HepG2 (cell line): ENCODE data around the gene SKI. TPM values are rescaled to one million over a fixed set of nuclear protein-coding genes. Genes with fewer than 3 reads are reported as not detected.

Experiments used
- ATRX ChIP-seq: sonication (generic); formaldehyde crosslinking; IDR thresholded peaks from 2 replicates; pipeline ENCODE4 v1.4.0; 2020; ENCODE audit warnings: missing genetic modification reagents, borderline replicate concordance
- ELK4 ChIP-seq: sonication (generic); formaldehyde crosslinking; IDR thresholded peaks from 2 replicates; pipeline ENCODE4 v1.9.0; 2021; ENCODE audit warnings: missing genetic modification reagents, borderline replicate concordance
- FOSL1 ChIP-seq: sonication (generic); formaldehyde crosslinking; IDR thresholded peaks from 2 replicates; pipeline ENCODE4 v1.9.0; 2021; ENCODE audit warnings: missing genetic modification reagents, borderline replicate concordance
- HMGXB4 ChIP-seq, 2 experiments: sonication (generic) in 1 of 2; formaldehyde crosslinking in 1 of 2; IDR thresholded peaks; 2 replicates each; pipeline versions ENCODE4 v1.4.0 to v1.6.1; 2018 to 2020; ENCODE audit warnings: missing genetic modification reagents in 2 of 2, borderline replicate concordance in 1 of 2, low read depth in 1 of 2, mild to moderate bottlenecking in 1 of 2, missing biosample characterization in 1 of 2
- KDM5A ChIP-seq: fragments of 200-600 bp; sonication (generic); IDR thresholded peaks from 2 replicates; pipeline ENCODE4 v1.7.0; 2018; ENCODE audit warnings: antibody characterized with exemption, mild to moderate bottlenecking, low read length, borderline replicate concordance
- SKIL ChIP-seq: sonication (generic); formaldehyde crosslinking; IDR thresholded peaks from 2 replicates; pipeline ENCODE4 v1.8.0; 2022; ENCODE audit warnings: missing genetic modification reagents, mild to moderate bottlenecking, moderate library complexity, borderline replicate concordance
- TEAD2 ChIP-seq: sonication (generic); formaldehyde crosslinking; IDR thresholded peaks from 2 replicates; pipeline ENCODE4 v1.9.0; 2021; ENCODE audit warnings: missing genetic modification reagents
- THAP9 ChIP-seq: sonication (generic); formaldehyde crosslinking; IDR thresholded peaks from 2 replicates; pipeline ENCODE4; 2020; ENCODE audit warnings: missing genetic modification reagents, mild to moderate bottlenecking, borderline replicate concordance
- ZBTB3 ChIP-seq: sonication (generic); formaldehyde crosslinking; IDR thresholded peaks from 2 replicates; pipeline ENCODE4 v1.4.0; 2020; ENCODE audit warnings: low read depth, mild to moderate bottlenecking, moderate library complexity, missing genetic modification reagents, borderline replicate concordance
- ZNF512B ChIP-seq: sonication (generic); formaldehyde crosslinking; IDR thresholded peaks from 2 replicates; pipeline ENCODE4 v1.5.1; 2020; ENCODE audit warnings: missing genetic modification reagents, mild to moderate bottlenecking, borderline replicate concordance
- ZNF574 ChIP-seq: sonication (generic); formaldehyde crosslinking; IDR thresholded peaks from 2 replicates; pipeline ENCODE4 v1.4.0; 2020; ENCODE audit warnings: missing genetic modification reagents
- ZNF644 ChIP-seq: IDR thresholded peaks from 2 replicates; pipeline ENCODE4 v1.6.1; 2016; ENCODE audit warnings: low read depth
- ZNF740 ChIP-seq: sonication (generic); formaldehyde crosslinking; IDR thresholded peaks from 2 replicates; pipeline ENCODE4 v1.4.0; 2020; ENCODE audit warnings: missing genetic modification reagents
- polyA plus RNA-seq, 8 experiments: library from polyadenylated mRNA; depleted of rRNA in 3 of 8; stranded (reverse) in 7 of 8; unstranded in 1 of 8; fragments of >200 nt; fragmentation: Illumina TruSeq in 4 of 8; extraction: Trizol in 4 of 8; gene quantifications; 2 replicates each; pipeline versions ENCODE4 v1.2.1 to v1.2.3, GENCODE V29; 2011 to 2016; ENCODE audit warnings: low read depth in 4 of 8, missing spikeins in 1 of 8, mixed read lengths in 1 of 8; ENCODE audit not compliant: insufficient read depth in 1 of 8
- total RNA-seq, 5 experiments: library from RNA; depleted of rRNA; stranded (reverse); fragments of >200 nt; fragmentation: Illumina TruSeq; extraction: Trizol; gene quantifications; 2 replicates each; pipeline ENCODE4 v1.2.3, GENCODE V29; 2016; ENCODE audit warnings: low read depth in 1 of 5

The SKI gene
- total and polyA plus RNA-seq, 2 of the 13 experiments (the other 11 are each of a cell fraction or from before 2014, with no cell fraction given): 4.7 to 6.9 TPM

- TF ChIP-seq ZNF574 (CRISPR knock-in tag) (peak; percentile 65), KDM5A (no peak), SKIL (CRISPR knock-in tag) (no peak; the same call in 1 of the 2 replicates), FOSL1 (no peak), ZNF740 (no peak), ZNF644 (CRISPR knock-in tag) (no peak), TEAD2 (CRISPR knock-in tag) (no peak), THAP9 (peak; percentile 29; the same call in 1 of the 2 replicates), ELK4 (no peak), ATRX (CRISPR knock-in tag) (no peak), ZNF512B (CRISPR knock-in tag) (no peak), ZBTB3 (CRISPR knock-in tag) (no peak), HMGXB4 (CRISPR knock-in tag; IDR thresholded peaks at IDR 0.05; ENCODE audit: borderline replicate concordance in 1 of 2, low read depth in 1 of 2) (no peak)
Measured at GRCh38 chr1:2250721-2251281, 22.7 kb downstream of the SKI start (continued).
